Measurements from ENCODE around the gene SPIN1. TPM values are rescaled to one million over a fixed set of nuclear protein-coding genes. Genes with fewer than 3 reads are reported as not detected.

Gene SPIN1
- total RNA-seq, 1 experiment from 2014 or later = 123 TPM

GRCh38 chr9:88387552-88388202 lies 567 bp upstream of the SPIN1 start (continued):
- TF ChIP-seq FOXP4 (CRISPR knock-in tag; IDR thresholded peaks at IDR 0.05) (no peak; the same call in 1 of the 2 replicates), CREM (CRISPR knock-in tag; IDR thresholded peaks at IDR 0.05) (no peak), E2F1 (CRISPR knock-in tag; IDR thresholded peaks at IDR 0.05) (no peak), MYBL2 (CRISPR knock-in tag; IDR thresholded peaks at IDR 0.05) (no peak), ZBTB21 (CRISPR knock-in tag; IDR thresholded peaks at IDR 0.05; ENCODE audit: borderline replicate concordance) (no peak), FOXP1 (CRISPR knock-in tag; IDR thresholded peaks at IDR 0.05; ENCODE audit: borderline replicate concordance) (peak; percentile 66; the same call in 1 of the 2 replicates), HMGXB4 (CRISPR knock-in tag; IDR thresholded peaks at IDR 0.05) (no peak), MAX (CRISPR knock-in tag; IDR thresholded peaks at IDR 0.05) (peak; percentile 69; the same call in 1 of the 2 replicates), TEAD4 (CRISPR knock-in tag; IDR thresholded peaks at IDR 0.05) (no peak), PREB (CRISPR knock-in tag; IDR thresholded peaks at IDR 0.05; ENCODE audit: borderline replicate concordance) (no peak), JAZF1 (CRISPR knock-in tag; IDR thresholded peaks at IDR 0.05) (no peak), FOXK1 (CRISPR knock-in tag; IDR thresholded peaks at IDR 0.05) (no peak), CDX4 (CRISPR knock-in tag; IDR thresholded peaks at IDR 0.05; ENCODE audit: borderline replicate concordance) (no peak), IRF1 (CRISPR knock-in tag; IDR thresholded peaks at IDR 0.05) (no peak), NR3C1 (CRISPR knock-in tag; conservative IDR thresholded peaks at IDR 0.05; ENCODE audit: low read depth) (no peak), ZNF671 (CRISPR knock-in tag; IDR thresholded peaks at IDR 0.05) (no peak), ZNF232 (CRISPR knock-in tag; IDR thresholded peaks at IDR 0.05) (0 out of 2 replicates have a peak, but pooled peaks have one; percentile 53), ATF6 (CRISPR knock-in tag; IDR thresholded peaks at IDR 0.05) (no peak), E2F4 (CRISPR knock-in tag; IDR thresholded peaks at IDR 0.05; ENCODE audit: borderline replicate concordance, low read depth) (no peak), ATF2 (CRISPR knock-in tag; IDR thresholded peaks at IDR 0.05; ENCODE audit: borderline replicate concordance, low read depth) (no peak), ATF1 (CRISPR knock-in tag; IDR thresholded peaks at IDR 0.05) (no peak), ZNF423 (CRISPR knock-in tag; IDR thresholded peaks at IDR 0.05) (no peak), ZMAT4 (CRISPR knock-in tag; IDR thresholded peaks at IDR 0.05) (no peak), TCF7 (CRISPR knock-in tag; IDR thresholded peaks at IDR 0.05; ENCODE audit: low read depth) (no peak; the same call in 1 of the 2 replicates), NFE2L1 (CRISPR knock-in tag; IDR thresholded peaks at IDR 0.05) (0 out of 2 replicates have a peak, but pooled peaks have one; percentile 36)

Data from WTC11 (cell line).